NCI-H2171 (cell line): ENCODE data around the gene NDUFA8.

Source experiments
- DNase-seq: peaks from one replicate; lab custom pipeline; 2025; lab: John Stamatoyannopoulos, UW

NDUFA8 gene

GRCh38 chr9:122099271-122099869 lies 60.2 kb downstream of the NDUFA8 start:
- peak; percentile 60 for DNase-seq

- no peak for DNase-seq
These were observed 61.8 kb downstream of the NDUFA8 start for GRCh38 chr9:122097679-122098315.

GRCh38 chr9:122096620-122097415 lies 62.8 kb downstream of the NDUFA8 start:
- no peak for DNase-seq

- peak; percentile 1 for DNase-seq
These were observed 64.4 kb downstream of the NDUFA8 start for GRCh38 chr9:122095010-122095767.
